Ishikawa (cell line): ENCODE data around the gene CNTF.

ENCODE experiments used
- CEBPB ChIP-seq: IDR thresholded peaks from 2 replicates; pipeline ENCODE4 v1.6.1; 2012
- CREB1 ChIP-seq: IDR thresholded peaks from 2 replicates; pipeline ENCODE4 v1.6.1; 2012; ENCODE audit warnings: low read depth
- EGR1 ChIP-seq: IDR thresholded peaks from 2 replicates; pipeline ENCODE4 v1.6.1; 2012
- EP300 ChIP-seq: IDR thresholded peaks from 2 replicates; pipeline ENCODE4 v1.6.1; 2012; ENCODE audit warnings: borderline replicate concordance
- FOXM1 ChIP-seq: IDR thresholded peaks from 2 replicates; pipeline ENCODE4 v1.6.1; 2012; ENCODE audit warnings: low read depth, borderline replicate concordance
- MAX ChIP-seq: IDR thresholded peaks from 2 replicates; pipeline ENCODE4 v1.6.1; 2012
- NFIC ChIP-seq: IDR thresholded peaks from 2 replicates; pipeline ENCODE4 v1.6.1; 2012
- RAD21 ChIP-seq: IDR thresholded peaks from 2 replicates; pipeline ENCODE4 v1.6.1; 2012; ENCODE audit warnings: low read depth
- TAF1 ChIP-seq: IDR thresholded peaks from 2 replicates; pipeline ENCODE4 v1.6.1; 2012; ENCODE audit warnings: low read depth, mild to moderate bottlenecking
- TCF12 ChIP-seq: IDR thresholded peaks from 2 replicates; pipeline ENCODE4 v1.6.1; 2012; ENCODE audit warnings: low read depth
- TEAD4 ChIP-seq: IDR thresholded peaks from 2 replicates; pipeline ENCODE4 v1.6.1; 2012
- USF1 ChIP-seq: IDR thresholded peaks from 2 replicates; pipeline ENCODE4 v1.6.1; 2012
- YY1 ChIP-seq: IDR thresholded peaks from 2 replicates; pipeline ENCODE4 v1.6.1; 2012; ENCODE audit warnings: low read depth
- ZBTB7A ChIP-seq: IDR thresholded peaks from 2 replicates; pipeline ENCODE4 v1.6.1; 2012; ENCODE audit warnings: low read depth
- TF ChIP-seq, protein P1 (sequence below): IDR thresholded peaks from 2 replicates; pipeline ENCODE4 v1.6.1; 2012; ENCODE audit warnings: low read depth, mild to moderate bottlenecking

CNTF gene

DNA sequence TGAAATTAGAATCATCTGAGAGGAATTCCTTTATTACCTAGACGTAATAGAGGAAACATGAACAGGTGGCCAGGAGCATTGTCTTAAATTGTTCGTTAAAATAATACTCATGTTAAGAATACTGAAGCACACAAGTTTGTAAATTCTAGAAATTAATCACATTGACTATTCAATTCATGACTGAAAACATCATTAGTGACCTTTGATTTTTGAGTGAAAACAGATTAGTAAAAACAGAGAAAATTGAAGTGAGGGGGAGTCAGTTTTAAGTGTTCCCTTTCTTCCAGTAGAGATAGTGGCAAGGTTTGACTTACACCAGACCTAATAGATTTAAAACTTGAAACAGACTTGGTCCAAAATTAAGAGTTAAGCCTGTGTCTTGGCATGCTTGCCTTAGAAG, 42.2 kb upstream of the CNTF start:
- TF ChIP-seq RAD21 (no peak), TEAD4 (no peak), TCF12 (no peak), CEBPB (no peak), USF1 (no peak), ZBTB7A (no peak), TAF1 (no peak), YY1 (no peak), NFIC (no peak), CREB1 (no peak), EGR1 (no peak), FOXM1 (no peak)
- TF ChIP-seq, protein P1, sequence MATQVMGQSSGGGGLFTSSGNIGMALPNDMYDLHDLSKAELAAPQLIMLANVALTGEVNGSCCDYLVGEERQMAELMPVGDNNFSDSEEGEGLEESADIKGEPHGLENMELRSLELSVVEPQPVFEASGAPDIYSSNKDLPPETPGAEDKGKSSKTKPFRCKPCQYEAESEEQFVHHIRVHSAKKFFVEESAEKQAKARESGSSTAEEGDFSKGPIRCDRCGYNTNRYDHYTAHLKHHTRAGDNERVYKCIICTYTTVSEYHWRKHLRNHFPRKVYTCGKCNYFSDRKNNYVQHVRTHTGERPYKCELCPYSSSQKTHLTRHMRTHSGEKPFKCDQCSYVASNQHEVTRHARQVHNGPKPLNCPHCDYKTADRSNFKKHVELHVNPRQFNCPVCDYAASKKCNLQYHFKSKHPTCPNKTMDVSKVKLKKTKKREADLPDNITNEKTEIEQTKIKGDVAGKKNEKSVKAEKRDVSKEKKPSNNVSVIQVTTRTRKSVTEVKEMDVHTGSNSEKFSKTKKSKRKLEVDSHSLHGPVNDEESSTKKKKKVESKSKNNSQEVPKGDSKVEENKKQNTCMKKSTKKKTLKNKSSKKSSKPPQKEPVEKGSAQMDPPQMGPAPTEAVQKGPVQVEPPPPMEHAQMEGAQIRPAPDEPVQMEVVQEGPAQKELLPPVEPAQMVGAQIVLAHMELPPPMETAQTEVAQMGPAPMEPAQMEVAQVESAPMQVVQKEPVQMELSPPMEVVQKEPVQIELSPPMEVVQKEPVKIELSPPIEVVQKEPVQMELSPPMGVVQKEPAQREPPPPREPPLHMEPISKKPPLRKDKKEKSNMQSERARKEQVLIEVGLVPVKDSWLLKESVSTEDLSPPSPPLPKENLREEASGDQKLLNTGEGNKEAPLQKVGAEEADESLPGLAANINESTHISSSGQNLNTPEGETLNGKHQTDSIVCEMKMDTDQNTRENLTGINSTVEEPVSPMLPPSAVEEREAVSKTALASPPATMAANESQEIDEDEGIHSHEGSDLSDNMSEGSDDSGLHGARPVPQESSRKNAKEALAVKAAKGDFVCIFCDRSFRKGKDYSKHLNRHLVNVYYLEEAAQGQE = no peak

DNA sequence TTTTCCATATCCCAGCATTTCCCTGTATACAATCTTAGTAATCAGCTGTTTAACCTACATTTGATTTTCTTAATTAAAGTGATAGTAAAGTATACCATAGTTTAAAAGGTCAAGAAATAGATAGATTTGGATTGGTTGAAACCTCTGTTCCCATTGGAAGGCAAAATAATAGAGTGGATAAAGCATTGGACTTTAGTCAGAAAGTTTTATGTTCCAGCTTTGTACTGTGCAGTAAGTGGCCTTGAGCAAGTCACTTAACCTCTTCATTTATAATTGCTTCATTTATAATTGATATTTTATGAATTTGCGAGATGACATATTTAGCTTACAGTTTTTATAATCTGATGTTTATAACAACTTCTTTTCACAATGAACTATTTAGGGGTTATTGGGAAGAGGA, 40.0 kb upstream of the CNTF start:
- TF ChIP-seq USF1 (no peak), TCF12 (no peak), NFIC (no peak), CREB1 (no peak), RAD21 (no peak), FOXM1 (no peak), ZBTB7A (no peak), YY1 (no peak), EP300 (no peak), EGR1 (no peak)
- TF ChIP-seq, protein P1 = no peak

DNA sequence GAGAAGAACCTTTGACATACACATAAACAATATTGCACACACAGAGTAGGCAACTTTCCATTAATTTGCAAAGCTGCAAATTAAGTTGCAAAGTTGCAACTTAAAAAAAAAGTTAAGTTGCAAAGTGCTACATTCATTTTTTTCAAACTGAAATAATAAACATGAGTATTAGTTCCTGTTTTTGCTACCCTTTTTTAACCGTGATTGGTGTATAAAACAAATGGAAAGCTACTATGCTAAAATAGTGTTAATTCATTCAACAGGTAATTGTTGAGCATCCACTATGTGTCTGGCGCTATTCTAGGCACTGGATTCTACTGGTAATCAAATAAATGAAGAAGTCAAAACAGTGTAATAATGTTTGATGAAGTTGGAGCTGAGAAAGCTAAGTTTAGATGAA, 35.5 kb upstream of the CNTF start:
- TF ChIP-seq RAD21 (no peak), NFIC (no peak), USF1 (no peak), TCF12 (no peak), CREB1 (no peak), MAX (no peak), TEAD4 (no peak), CEBPB (no peak)
- TF ChIP-seq, protein P1 = no peak

GRCh38 chr11:58591659-58592058, 30.8 kb upstream of the CNTF start:
- TF ChIP-seq TAF1 (no peak), YY1 (no peak), EGR1 (no peak), TEAD4 (no peak), FOXM1 (no peak), EP300 (no peak), USF1 (no peak), RAD21 (no peak), ZBTB7A (no peak), CREB1 (no peak)
- TF ChIP-seq, protein P1 = no peak
